Spleen (tissue), 7 donors: ENCODE data around the gene DEPP1.

Source experiments
- POLR2AphosphoS5 ChIP-seq, 3 donors: sonication (generic); formaldehyde crosslinking; IDR thresholded peaks; one replicate each; pipeline ENCODE4 v1.5.1; 2017; ENCODE audit warnings: antibody characterized with exemption in 3 of 3
- TF ChIP-seq, protein P1 (sequence below), 11 experiments: fragments of 200-600 bp in 7 of 11; fragments of 450-650 bp in 4 of 11; sonication (generic) in 4 of 11; IDR thresholded peaks in 8 of 11; conservative IDR thresholded peaks in 3 of 11; 1 replicate in 7 of 11; 2 replicates in 4 of 11; pipeline versions ENCODE4 v1.4.0 to v1.8.0; 2016 to 2021; ENCODE audit warnings: antibody characterized with exemption in 11 of 11, inconsistent platforms in 4 of 11, mild to moderate bottlenecking in 1 of 11
- donor health status: DM: no; HTN: no; CAD: no; lungs with moderate emphysema.
- donor health status: DM: no; HTN: no; CAD: no.
- donor health status: DM: no; HTN: no; CAD: no.

DNA sequence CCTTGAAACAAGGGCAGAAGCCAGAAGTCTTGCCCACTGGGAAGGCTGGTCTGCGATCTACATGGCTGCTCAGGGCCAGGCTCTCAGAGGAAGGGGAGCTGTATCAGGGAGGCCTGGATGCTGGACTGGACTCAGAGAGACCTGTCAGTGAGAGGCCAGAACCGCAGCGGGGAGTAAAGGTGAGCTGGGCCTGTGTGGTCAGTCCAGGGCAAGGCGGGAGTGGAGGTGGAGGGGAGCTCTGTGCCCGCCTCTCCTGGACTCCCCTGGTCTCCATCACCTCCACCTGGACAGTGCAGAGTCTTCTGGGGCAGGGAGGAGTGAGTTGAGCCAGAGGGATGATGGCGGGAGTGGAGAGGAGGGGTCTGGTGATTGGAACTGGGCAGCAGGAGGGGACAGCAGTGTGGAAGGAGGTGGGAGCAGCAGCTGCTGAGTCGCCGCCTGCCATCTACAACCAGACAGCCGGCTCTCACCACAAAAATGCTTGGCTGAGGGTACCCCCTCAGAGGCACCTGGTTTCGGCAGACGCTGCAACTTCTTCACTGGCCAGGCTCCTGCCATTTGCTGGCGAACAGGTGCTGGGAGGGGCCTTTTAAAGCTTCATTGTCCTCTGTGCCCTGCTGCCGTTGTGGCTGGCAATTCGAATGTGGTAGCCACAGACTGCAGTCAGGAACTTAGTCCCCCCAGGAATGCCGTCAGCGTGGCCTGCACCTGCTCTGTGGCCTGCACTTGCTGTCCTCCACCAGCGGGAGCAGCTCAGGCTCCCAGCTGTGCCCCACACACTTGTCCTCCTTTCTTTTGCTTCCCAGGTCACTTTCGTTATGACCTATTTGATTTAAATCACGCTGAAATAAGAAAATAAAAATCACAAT, 15.5 kb downstream of the DEPP1 start:
- TF ChIP-seq, protein P1, sequence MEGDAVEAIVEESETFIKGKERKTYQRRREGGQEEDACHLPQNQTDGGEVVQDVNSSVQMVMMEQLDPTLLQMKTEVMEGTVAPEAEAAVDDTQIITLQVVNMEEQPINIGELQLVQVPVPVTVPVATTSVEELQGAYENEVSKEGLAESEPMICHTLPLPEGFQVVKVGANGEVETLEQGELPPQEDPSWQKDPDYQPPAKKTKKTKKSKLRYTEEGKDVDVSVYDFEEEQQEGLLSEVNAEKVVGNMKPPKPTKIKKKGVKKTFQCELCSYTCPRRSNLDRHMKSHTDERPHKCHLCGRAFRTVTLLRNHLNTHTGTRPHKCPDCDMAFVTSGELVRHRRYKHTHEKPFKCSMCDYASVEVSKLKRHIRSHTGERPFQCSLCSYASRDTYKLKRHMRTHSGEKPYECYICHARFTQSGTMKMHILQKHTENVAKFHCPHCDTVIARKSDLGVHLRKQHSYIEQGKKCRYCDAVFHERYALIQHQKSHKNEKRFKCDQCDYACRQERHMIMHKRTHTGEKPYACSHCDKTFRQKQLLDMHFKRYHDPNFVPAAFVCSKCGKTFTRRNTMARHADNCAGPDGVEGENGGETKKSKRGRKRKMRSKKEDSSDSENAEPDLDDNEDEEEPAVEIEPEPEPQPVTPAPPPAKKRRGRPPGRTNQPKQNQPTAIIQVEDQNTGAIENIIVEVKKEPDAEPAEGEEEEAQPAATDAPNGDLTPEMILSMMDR (IDR thresholded peaks at IDR 0.05 in 8 of 11, conservative IDR thresholded peaks at IDR 0.05 in 3 of 11) = peak in 7 of 11 experiments; percentile 12 to 46 (median 30)
- TF ChIP-seq POLR2AphosphoS5 (IDR thresholded peaks at IDR 0.05) = peak in 2 of 3 donors; percentile 21 to 65
